ENCODE results near the gene UCN.
A peak's percentile ranks its signal among the peaks of the same experiment; 100 is the strongest.
"Not testable (repeated sequence)": the region's sequence is repeated elsewhere in the genome, so short reads cannot be mapped to it uniquely, and the experiment has no call there.

Gene UCN

GRCh38 chr2:27314709-27315108, 6.5 kb upstream of the UCN start:
- no peak for DNase-seq (ENCODE audit: low read depth in 3 of 3)

GRCh38 chr2:27313882-27314645, 5.8 kb upstream of the UCN start:
- no peak for DNase-seq (ENCODE audit: low read depth in 3 of 3)

- DNase-seq (ENCODE audit: low read depth in 3 of 3), result no peak
Observed at GRCh38 chr2:27312152-27312551, 3.9 kb upstream of the UCN start.

GRCh38 chr2:27309651-27310050, 1.4 kb upstream of the UCN start:
- no peak for DNase-seq (ENCODE audit: low read depth in 3 of 3)

- DNase-seq (ENCODE audit: low read depth in 3 of 3), result no peak
Observed at GRCh38 chr2:27307545-27308358, 493 bp downstream of the UCN start.

GRCh38 chr2:27307287-27307544, 1.0 kb downstream of the UCN start:
- no peak for DNase-seq (ENCODE audit: low read depth in 3 of 3)

- DNase-seq (ENCODE audit: low read depth in 3 of 3), result peak in 1 of 3 donors; percentile 22
Observed at GRCh38 chr2:27306573-27307286, 1.5 kb downstream of the UCN start.

- no peak for DNase-seq (ENCODE audit: low read depth in 3 of 3)
Observed at GRCh38 chr2:27306136-27306535, 2.1 kb downstream of the UCN start.

GRCh38 chr2:27305516-27305915, 2.7 kb downstream of the UCN start:
- DNase-seq (ENCODE audit: low read depth in 3 of 3), result no peak

- no peak for DNase-seq (ENCODE audit: low read depth in 3 of 3)
Observed at GRCh38 chr2:27304488-27305240, 3.6 kb downstream of the UCN start.

- DNase-seq (ENCODE audit: low read depth in 3 of 3), result peak in 1 of 3 donors; percentile 49
Observed at GRCh38 chr2:27303093-27304025, 4.9 kb downstream of the UCN start.

GRCh38 chr2:27300606-27301005, 7.6 kb downstream of the UCN start:
- not testable (repeated sequence) for DNase-seq (ENCODE audit: low read depth in 3 of 3)

GRCh38 chr2:27298391-27299080, 9.7 kb downstream of the UCN start:
- DNase-seq (ENCODE audit: low read depth in 3 of 3), result no peak

- DNase-seq (ENCODE audit: low read depth in 3 of 3), result no peak
Observed at GRCh38 chr2:27297195-27297594, 11.1 kb downstream of the UCN start.

GRCh38 chr2:27296481-27296880, 11.8 kb downstream of the UCN start:
- no peak for DNase-seq (ENCODE audit: low read depth in 3 of 3)

GRCh38 chr2:27294928-27295327, 13.3 kb downstream of the UCN start:
- no peak for DNase-seq (ENCODE audit: low read depth in 3 of 3)

GRCh38 chr2:27291865-27292264, 16.4 kb downstream of the UCN start:
- DNase-seq (ENCODE audit: low read depth in 3 of 3), result no peak

- DNase-seq (ENCODE audit: low read depth in 3 of 3), result no peak
Observed at GRCh38 chr2:27290549-27290948, 17.7 kb downstream of the UCN start.

GRCh38 chr2:27288610-27289009, 19.6 kb downstream of the UCN start:
- DNase-seq (ENCODE audit: low read depth in 3 of 3), result no peak

- DNase-seq (ENCODE audit: low read depth in 3 of 3), result no peak
Observed at GRCh38 chr2:27285481-27285880, 22.8 kb downstream of the UCN start.
